KBM-7 (cell line): ENCODE measurements around the gene TLR1.
A peak's percentile ranks its signal among the peaks of the same experiment; 100 is the strongest.
"Not testable (repeated sequence)": the region's sequence is repeated elsewhere in the genome, so short reads cannot be mapped to it uniquely, and the experiment has no call there.

Source experiments
- DNase-seq: peaks from one replicate; pipeline ENCODE4 v3.0.0-alpha.2; 2015
- in situ Hi-C: fragments of 300-500 bp; cut with MboI; formaldehyde crosslinking; loops from 2 replicates; pipeline ENCODE4 v1.14.3; 2020; ENCODE audit warnings: low sequenced_read_pairs, low pct_unique_long_range_greater_than_20kb, mixed read lengths

The TLR1 gene

DNA sequence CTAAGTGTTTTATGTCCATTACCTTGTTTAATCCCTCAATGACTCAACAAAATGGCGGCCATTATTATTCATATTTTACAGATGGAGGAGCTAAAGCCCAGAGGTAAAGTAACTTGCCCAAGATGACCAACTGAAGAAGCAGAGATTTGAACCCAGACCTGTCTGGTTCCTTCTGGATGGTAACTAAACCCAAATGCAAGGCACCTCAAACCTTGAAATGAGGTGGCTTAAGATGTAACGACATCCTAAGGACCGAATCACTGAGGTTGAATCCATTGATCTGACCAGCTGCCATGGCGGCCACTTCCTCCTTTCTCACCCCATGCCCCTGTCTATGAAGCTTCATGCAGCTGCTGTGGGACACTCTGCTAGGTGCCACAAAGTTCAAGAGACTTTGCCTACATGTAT, 22.7 kb downstream of the TLR1 start:
- in situ Hi-C loops = no loop called here
- no peak for DNase-seq

- in situ Hi-C loops = no loop called here
Measured at GRCh38 chr4:38780833-38781484, 23.6 kb downstream of the TLR1 start.

DNA sequence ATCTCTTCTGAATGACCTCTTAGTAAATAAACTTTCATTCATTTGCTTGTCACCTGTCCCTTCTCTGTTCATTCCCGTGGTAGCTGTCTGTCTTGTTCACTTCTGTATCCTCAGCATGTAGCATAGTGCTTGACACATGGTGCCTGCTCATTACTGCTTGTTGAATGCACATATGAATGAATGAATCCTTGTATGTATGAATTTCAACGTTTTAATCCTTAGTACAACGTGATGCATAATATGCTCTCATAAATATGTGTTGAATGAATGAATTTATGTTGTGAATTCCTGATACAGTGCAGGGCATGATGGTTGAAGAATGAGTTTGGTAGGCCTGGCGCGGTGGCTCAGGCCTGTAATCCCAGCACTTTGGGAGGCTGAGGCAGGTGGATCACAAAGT, 24.8 kb downstream of the TLR1 start:
- no peak for DNase-seq
- in situ Hi-C loops = no loop called here

More at GRCh38 chr4:38780833-38781484, 23.6 kb downstream of the TLR1 start:
- no peak for DNase-seq

DNA sequence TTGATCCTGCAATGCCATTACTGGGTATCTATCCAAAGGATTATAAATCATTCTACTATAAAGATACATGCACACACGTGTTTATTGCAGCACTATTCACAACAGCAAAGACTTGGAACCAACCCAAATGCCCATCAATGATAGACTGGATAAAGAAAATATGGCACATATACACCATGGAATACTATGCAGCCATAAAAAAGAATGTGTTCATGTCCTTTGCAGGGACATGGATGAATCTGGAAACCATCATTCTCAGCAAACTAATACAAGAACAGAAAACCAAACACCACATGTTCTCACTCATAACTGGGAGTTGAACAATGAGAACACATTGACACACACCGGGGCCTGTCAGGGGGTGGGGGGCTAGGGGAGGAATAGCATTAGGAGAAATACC, 26.7 kb downstream of the TLR1 start:
- DNase-seq, in situ Hi-C loops: not testable (repeated sequence)

GRCh38 chr4:38775326-38775725, 29.3 kb downstream of the TLR1 start:
- no peak for DNase-seq
- in situ Hi-C loops = no loop called here

- in situ Hi-C loops = loop anchor here (25.0 kb wide), 1 partner anchor 88 kb away; the partner anchor contains the start of genes FAM114A1 and TLR6
- DNase-seq = no peak
Measured at GRCh38 chr4:38774181-38774955, 30.2 kb downstream of the TLR1 start.

- DNase-seq = not testable (repeated sequence)
- in situ Hi-C loops = loop anchor here (25.0 kb wide), 1 partner anchor 92 kb away; the partner anchor contains the start of genes FAM114A1 and TLR6
Measured at GRCh38 chr4:38770281-38770680, 34.3 kb downstream of the TLR1 start.

- in situ Hi-C loops = loop anchor here (25.0 kb wide), 1 partner anchor 92 kb away; the partner anchor contains the start of genes FAM114A1 and TLR6
- no peak for DNase-seq
Measured at GRCh38 chr4:38769857-38770256, 34.7 kb downstream of the TLR1 start.

GRCh38 chr4:38769441-38769840, 35.1 kb downstream of the TLR1 start:
- in situ Hi-C loops = loop anchor here (25.0 kb wide), 1 partner anchor 93 kb away; the partner anchor contains the start of genes FAM114A1 and TLR6

DNA sequence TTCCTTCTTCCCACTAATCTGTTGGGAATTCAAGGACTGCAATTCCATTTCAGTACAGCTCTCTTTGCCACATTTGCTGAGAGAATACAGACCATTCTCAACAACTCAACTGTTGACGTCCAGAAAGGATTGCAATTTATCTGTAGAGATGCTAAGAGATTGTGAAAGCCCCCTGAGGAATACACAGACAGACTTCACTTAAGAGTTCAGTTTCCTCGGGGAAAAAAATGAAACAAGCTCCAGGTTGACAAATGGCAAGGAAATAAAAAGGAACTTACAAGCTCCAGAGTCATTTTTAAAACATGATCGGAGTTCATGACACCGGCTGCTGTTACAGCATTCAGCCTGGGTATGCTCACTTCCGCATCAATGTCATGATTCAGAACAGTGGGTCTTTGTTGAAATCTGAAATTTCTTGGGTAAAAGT, 35.6 kb downstream of the TLR1 start:
- no peak for DNase-seq
- in situ Hi-C loops = loop anchor here (25.0 kb wide), 1 partner anchor 93 kb away; the partner anchor contains the start of genes FAM114A1 and TLR6

More at GRCh38 chr4:38769441-38769840, 35.1 kb downstream of the TLR1 start:
- DNase-seq = no peak

DNA sequence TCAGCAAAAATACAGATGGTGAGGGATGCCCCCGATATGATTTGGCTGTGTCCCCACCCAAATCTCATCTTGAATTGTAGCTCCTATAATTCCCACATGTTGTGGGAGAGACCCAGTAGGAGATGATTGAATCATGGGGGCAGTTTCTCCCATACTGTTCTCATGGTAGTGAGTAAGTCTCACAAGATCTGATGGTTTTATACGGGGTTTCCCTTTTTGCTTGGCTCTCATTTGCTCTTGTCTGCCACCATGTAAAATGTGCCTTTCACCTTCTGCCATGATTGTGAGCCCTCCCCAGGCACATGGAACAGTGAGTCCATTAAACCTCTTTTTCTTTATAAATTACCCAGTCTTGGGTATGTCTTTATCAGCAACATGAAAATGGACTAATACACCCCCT, 37.7 kb downstream of the TLR1 start:
- not testable (repeated sequence) for DNase-seq
- in situ Hi-C loops = loop anchor here (25.0 kb wide), 1 partner anchor 95 kb away; the partner anchor contains the start of genes FAM114A1 and TLR6

DNA sequence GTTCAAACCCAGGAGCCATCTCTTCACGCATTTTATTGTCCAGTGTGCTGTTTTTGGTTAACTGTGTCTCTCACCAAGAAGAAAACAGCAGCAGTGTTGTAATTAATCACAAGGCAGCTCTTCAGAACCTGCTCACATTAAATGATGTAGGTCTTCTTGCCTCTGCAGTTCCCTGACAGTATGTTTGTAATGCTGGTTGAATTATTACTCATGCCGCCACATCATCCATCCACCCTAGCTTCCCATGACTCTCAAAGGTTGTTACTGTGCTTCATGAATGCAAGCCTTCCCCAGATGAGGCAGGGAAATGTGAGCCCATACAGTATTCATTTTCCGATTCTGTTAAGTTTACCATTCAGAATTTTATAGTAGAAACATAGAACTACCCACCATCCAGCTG, 39.2 kb downstream of the TLR1 start:
- in situ Hi-C loops = loop anchor here (25.0 kb wide), 1 partner anchor 97 kb away; the partner anchor contains the start of genes FAM114A1 and TLR6
- DNase-seq = no peak

- DNase-seq = no peak
- in situ Hi-C loops = loop anchor here (25.0 kb wide), 1 partner anchor 98 kb away; the partner anchor contains the start of genes FAM114A1 and TLR6
Measured at GRCh38 chr4:38764277-38764676, 40.3 kb downstream of the TLR1 start.

DNA sequence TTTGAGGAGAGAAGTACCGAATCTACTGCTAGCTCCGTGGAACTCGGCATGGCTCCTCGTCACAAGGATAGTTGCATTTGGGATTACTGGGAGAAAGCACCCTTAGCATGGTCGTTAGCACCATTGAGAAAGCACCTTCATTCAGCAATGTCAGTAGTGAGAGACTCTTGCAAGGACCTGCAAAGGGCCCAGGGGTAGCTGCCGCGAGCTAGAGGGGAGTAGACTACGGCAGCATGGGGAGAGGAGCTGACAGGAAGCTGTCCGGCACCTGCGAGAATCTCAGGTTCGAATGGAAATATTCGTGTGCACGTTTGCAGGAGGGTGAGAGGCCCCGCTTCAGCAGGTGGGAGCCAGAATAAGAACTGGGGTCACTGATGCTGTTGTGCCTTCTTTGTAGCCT, 42.0 kb downstream of the TLR1 start:
- DNase-seq = no peak
- in situ Hi-C loops = loop anchor here (25.0 kb wide), 1 partner anchor 100 kb away; the partner anchor contains the start of genes FAM114A1 and TLR6

DNA sequence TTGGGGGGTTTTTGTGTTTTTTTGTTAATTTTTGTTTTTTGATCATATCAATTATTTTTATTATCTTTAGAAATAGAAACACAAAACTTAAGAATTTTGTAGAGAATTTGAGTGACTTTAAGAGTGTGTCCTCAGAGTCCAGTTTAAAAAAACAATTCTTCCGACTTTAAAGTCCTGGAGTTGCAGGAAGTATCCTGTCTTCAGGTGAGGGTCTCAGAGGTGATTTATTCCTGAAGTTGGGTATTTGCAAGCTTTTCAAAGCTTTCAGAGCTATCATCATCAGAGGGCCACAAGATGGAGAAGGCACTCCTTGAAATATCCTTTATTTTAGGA, 44.8 kb downstream of the TLR1 start:
- no peak for DNase-seq
- in situ Hi-C loops = loop anchor here (25.0 kb wide), 1 partner anchor 103 kb away; the partner anchor contains the start of genes FAM114A1 and TLR6

DNA sequence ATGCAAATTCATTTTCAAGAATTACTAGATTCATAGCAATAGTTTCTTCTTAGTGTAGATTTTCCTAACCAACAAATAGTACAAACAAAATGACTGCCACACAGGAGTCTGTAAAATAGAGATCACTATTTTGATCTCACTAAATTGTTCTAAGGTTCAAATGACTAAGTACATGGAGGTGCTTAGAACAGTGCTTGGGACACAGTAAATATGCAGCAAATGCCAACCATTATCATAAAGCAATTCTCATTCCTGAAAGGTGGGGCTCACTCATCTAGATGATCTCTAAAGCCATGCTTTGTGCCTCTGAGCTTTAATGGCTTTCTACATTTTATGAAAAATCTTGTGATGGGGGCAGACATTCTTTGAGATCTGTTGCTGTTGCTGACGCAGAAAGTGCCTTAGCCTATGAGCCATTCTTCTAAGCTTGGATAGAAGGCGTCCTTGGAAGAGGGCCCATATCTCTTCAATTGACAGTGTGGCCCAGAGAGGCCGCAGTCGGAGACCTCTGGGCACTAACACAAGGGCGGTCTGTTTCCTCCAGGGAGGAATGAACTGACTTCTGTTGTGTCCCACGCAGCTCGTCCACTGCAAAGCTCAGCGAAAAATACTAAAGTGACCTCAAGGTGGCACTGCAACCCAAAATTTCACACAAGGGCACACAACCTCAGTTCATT, 45.3 kb downstream of the TLR1 start:
- DNase-seq = peak; percentile 83
- in situ Hi-C loops = loop anchor here (25.0 kb wide), 1 partner anchor 103 kb away; the partner anchor contains the start of genes FAM114A1 and TLR6

DNA sequence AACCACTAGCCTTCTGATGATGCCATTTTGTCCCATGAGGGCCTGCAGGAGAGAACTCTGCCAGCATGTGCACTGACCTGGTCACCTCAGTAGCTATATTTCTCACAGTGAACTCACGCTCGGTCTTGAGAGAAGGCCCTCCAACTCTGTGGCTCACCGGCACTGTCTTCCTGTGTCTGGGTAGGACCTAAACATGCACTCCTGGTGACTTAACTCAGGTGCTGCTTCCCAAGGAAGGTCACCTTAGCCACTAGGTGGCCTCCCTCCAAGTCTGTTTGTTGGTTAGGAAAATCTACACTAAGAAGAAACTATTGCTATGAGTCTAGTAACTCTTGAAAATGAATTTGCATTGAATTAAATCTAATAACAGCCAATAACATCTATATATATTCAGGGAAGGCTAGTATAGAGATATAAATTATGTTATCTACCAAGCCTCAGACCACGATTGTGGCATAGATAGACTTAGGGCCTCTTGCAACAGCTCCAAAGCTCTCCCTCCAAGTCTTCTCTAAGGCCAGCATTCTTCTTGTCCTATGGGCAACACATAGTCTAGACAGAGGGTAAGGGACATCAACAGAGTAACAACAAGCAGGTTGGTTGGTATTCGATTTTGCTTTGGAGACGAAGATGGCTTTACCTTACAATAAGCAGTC, 46.5 kb downstream of the TLR1 start:
- no peak for DNase-seq
- in situ Hi-C loops = loop anchor here (25.0 kb wide), 1 partner anchor 104 kb away; the partner anchor contains the start of genes FAM114A1 and TLR6
